ENCODE data around the gene CACNA1F.

DNA sequence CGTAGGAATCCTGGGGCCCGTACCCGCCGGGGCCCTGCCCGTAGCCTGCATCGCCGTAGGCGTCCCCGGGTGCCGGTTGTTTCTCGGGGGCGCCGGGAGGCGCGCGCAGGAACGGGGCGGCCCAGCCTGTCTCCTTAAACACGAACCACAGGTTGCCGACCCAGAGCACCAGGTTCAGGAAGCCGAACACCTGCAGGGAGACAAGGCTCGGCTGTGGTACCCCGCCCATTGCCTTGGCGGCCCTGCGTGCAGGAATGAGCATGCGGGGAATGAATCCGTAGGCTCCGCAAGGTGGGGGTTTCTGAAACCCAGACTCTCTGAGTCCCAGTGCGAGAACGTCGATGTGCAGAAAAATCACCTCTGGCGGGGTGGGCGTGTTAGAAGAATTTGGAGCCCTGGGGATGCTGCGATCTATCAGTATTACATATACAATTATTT lies 41.5 kb downstream of the CACNA1F start:
- TF ChIP-seq, protein P1, sequence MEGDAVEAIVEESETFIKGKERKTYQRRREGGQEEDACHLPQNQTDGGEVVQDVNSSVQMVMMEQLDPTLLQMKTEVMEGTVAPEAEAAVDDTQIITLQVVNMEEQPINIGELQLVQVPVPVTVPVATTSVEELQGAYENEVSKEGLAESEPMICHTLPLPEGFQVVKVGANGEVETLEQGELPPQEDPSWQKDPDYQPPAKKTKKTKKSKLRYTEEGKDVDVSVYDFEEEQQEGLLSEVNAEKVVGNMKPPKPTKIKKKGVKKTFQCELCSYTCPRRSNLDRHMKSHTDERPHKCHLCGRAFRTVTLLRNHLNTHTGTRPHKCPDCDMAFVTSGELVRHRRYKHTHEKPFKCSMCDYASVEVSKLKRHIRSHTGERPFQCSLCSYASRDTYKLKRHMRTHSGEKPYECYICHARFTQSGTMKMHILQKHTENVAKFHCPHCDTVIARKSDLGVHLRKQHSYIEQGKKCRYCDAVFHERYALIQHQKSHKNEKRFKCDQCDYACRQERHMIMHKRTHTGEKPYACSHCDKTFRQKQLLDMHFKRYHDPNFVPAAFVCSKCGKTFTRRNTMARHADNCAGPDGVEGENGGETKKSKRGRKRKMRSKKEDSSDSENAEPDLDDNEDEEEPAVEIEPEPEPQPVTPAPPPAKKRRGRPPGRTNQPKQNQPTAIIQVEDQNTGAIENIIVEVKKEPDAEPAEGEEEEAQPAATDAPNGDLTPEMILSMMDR (conservative IDR thresholded peaks at IDR 0.05; ENCODE audit: low read length), result no peak
- no peak for TF ChIP-seq EZH2phosphoT487 (IDR thresholded peaks at IDR 0.05; ENCODE audit: borderline replicate concordance, low read depth, low read length)

Data from OCI-LY7 (cell line).